GDM1 (cell line): Measurements from ENCODE around the gene STMP1.

ENCODE experiments used
- DNase-seq: peaks from one replicate; lab custom pipeline; 2025; lab: John Stamatoyannopoulos, UW

Gene STMP1

GRCh38 chr7:135719688-135720087 is 57.4 kb downstream of the STMP1 start:
- no peak for DNase-seq

DNA sequence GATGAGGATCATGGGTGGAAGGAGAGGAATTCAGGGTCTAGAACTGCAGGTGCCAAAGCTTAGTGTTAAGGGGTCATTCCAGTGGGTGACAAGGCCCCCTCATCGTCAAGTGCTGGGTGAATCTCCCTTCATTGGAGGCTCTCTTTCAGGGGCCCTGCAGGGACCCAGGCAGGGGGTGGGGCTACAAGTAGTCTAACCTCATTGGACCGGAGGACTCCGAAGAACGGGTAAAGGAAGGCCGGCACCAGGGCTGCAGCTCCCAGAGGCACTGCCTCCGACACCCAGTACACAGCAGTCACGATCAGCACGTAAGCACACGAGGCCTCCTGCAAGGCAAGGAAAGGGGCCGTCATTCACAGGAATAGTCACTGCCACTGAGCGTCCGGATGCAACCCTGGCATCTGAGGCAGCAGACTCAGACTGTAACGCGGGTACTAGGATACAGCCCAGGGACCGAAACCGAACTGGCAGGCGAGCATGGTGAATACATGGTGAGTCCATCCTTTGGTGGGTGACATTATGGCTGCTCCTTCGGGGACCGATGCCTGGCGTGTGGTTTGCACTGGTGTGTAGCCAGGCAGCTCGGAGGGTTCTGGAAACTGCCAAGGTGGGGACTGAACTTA is 59.0 kb downstream of the STMP1 start:
- no peak for DNase-seq

DNA sequence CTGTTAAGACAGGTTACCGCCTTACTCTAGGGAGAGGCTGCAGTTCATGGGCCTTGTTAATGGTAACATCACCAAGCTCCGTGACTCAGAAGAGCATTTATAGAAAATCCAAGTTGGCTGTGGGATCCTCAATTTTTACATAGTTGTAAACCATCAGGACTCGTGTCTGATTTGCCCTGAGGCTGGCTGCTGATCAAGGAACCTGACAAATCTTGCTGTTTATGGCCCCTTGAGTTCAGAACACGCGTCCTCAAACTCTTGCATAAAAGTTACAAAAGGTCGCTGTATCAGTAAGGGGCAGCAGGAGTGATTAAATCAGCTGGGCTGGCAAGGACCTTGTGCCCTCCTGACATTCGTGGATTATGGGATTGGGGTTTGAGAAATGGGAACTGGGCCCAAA is 61.1 kb downstream of the STMP1 start:
- DNase-seq, result no peak
